HPDE6-E6E7 (cell line): ENCODE data around the gene TUBGCP5.
"Not testable (repeated sequence)": the region's sequence is repeated elsewhere in the genome, so short reads cannot be mapped to it uniquely, and the experiment has no call there.

ENCODE experiments used
- DNase-seq: peaks from one replicate; pipeline ENCODE4 v3.0.0; 2011; ENCODE audit warnings: missing footprints; ENCODE audit errors: extremely low spot score

TUBGCP5 gene

DNA sequence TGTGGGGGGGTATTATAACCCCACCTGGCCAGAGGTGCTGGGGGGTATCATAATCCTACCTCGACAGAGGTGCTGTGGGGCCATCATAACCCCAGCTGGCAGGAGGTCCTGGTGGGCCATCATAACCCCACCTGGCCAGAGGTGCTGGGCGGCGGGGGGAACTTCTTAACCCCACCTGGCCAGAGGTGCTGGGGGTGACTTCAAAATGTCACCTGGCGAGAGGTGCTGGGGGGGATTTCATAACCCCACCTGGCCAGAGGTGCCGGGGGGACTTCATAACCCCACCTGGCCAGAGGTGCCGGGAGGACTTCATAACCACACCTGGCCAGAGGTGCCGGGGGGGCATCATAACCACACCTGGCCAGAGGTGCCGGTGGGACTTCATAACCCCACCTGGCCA, 2.4 kb upstream of the TUBGCP5 start:
- not testable (repeated sequence) for DNase-seq

DNA sequence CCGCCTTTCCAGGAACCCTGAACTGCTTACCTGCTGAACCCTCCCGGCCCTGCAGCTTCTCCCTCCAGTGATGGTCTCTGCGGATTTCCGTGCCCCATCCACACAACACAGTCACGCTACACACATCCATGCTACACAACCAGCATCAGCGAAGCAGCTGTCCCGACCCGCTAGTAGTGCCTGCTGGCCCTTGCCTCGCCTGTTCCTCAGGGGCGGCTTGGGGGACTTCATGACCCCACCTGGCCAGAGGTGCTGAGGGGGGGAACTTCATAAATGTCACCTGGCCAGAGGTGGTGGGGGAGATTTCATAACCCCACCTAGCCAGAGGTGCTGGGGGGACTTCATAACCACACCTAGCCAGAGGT, 530 bp upstream of the TUBGCP5 start:
- no peak for DNase-seq

DNA sequence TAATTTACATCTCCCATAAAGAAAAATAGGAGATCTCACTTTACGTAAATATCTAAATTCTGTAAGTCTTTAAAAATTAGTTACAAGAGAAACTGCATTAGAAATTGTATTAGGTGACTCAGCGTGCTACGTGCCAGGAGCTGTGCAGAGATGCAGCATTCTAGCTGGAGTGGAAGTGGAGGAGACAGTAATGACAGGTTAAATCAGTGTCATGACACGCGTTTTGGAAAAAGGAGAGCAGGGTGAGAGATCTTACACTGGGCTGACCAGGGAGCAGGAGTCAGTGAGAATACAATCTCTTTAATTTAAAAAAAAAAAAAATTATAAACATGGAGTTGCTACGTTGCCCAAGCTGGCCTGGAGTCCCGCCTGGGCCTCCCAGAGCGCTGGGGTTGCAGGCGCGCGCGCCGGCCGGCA, 635 bp downstream of the TUBGCP5 start:
- peak; percentile 34 for DNase-seq

DNA sequence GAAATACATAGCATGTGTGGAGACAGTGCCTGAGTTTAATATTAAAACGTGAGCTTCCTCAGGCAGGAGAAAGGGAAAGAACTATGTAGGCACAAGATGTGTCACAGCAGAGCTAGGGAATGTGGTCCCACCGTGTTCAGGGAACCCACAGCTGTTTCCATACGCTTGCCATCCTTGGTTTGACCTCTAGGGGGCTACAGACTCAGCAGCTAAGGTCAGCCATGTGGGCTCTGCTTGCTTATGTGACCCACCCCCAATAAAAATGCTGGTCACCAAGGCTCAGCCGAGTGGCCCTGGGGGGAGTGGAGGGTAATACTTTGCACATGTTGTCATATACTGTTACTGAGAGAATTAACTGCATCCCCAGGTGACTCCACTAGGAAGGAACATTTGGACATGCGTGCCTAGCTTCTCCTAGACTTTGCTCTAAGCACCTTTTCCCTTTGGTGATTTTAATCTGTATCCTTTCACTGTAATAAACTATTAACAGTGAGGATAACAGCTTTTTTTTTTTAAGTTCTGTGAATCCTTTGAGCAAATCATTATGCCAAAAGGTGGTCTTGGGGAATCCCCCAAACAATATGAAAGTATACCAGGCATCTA, 3.3 kb downstream of the TUBGCP5 start:
- DNase-seq, result peak; percentile 40

DNA sequence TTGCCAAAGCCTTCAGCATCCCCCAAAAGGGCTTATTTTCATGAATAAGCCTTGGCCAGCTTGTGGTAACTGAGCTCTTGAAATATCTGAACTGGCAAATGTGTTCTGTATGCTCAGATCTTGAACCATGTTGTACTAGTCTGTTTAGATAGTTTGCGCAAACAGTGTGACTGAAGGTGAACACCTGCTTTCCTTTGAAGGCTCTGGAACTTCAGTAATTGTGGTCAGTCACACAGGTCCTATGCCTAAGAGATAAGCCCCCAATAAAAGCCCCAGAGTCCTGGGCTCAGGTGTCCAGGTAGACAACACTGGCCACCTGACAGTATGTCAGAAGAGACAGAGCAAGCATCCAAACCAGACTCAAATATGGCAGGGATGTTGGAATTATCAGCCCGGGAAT, 5.4 kb downstream of the TUBGCP5 start:
- no peak for DNase-seq

DNA sequence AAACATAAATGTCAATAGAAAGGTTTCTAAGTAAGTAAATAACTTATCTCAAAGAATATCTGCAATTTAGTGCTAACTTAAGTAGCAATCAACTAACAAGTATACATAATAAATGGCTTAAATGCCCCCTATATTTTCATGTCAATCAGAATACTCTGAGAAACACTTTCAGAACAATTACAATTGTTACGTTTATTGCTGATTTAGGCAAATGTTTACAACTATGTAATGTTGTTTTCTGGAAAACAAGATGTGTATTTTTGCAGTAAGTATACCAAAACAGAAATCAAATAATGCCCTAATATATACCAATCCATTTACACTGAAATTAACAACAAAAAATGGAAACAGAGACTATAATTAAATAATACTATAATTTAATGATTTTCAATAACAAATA, 13.2 kb downstream of the TUBGCP5 start:
- DNase-seq, result no peak

DNA sequence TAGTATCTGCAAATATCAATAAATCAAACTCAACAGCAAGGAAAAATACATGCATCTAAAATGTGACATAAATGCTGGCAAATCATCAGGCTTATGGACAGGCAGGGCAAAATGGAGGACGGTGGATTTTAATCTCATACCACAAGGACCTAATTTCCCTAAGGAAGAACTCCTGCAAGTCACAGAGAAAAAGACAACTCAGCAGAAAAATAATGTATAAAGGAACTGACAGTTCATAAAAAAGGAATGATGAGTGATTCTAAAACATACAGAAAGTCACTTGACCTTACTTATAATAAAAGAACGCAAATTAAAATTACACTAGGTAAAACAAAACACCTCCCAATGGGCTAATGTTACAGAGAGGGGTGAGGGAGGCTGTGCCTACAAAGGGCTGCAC, 17.2 kb downstream of the TUBGCP5 start:
- no peak for DNase-seq

DNA sequence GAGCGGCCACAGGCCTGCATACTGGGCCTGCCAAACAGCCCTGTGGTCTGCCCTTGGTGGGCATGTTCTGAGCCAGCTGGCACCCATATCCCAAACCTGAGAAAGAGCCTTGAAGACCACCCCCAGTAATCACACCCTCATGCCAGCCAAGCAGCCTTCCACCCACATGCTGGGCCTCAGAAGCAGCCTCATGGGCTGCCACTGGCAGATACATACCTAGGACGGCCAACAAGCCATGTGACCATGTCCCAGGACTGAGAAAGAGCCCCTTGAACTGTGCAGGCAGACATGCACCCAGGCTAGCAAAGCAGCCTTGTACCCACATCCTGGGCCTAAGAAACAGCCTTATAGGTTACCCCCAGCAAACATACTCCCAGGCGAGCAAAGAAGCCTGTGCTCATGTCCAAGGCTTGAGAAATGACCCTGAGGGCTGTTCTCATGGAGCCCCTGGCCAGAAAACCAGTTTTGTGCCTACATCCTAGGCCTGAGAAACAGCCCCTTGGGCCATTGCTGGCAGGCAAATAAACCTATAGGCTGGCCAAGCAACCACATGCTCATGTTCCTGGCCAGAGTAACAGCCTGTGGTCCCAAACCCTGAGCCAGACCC, 24.9 kb downstream of the TUBGCP5 start:
- no peak for DNase-seq

DNA sequence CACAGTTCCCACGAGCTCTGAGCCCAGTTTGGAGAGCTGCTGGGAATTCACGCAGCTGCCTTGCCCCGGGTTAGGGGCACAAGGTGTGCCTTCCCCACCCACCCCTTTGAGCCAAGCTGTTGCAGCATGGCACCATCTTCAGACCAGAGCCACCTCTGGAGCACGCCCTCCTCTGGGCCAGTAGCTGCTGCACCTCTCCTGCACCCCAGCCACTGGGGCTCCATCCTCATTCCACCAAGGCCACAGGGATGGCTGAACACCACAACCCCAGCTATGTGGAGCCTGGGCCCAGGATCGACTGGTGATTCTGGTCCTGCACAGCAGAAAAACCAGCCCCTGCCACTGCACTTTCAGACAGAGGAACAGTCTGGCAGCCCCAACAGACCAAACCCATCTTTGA, 25.7 kb downstream of the TUBGCP5 start:
- DNase-seq, result no peak

DNA sequence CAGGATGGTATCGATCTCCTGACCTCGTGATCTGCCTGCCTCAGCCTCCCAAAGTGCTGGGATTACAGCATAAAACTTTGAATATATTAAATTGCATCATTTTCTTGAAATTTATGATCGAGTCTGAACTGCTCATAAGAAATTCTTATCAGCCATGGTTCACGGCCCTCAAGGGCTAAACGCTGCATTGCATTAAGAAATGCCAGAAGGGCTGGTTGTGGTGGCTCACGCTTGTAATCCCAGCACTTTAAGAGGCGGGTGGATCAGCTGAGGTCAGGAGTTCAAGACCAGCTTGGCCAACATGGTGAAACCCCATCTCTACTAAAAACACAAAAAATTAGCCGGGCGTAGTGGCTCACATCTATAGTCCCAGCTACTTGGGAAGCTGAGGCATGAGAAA, 26.8 kb downstream of the TUBGCP5 start:
- not testable (repeated sequence) for DNase-seq

DNA sequence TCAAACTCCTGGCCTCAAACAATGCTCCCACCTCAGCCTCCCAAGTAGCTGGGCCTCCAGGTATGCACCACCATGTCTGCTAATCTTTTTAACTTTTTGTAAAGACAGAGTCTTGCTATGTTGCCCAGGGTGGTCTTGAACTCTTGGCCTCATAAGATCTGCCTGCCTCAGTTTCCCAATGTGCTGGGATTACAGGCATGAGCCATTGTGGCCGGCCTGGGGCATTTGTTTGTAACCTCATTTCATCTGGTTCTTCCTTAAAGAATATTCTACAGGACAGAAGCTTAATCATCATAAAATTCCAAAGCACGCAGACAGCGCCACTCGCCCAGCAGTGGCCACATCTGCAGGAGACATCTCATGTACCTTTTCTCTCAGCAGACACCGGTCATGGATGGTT, 35.6 kb downstream of the TUBGCP5 start:
- DNase-seq, result no peak

DNA sequence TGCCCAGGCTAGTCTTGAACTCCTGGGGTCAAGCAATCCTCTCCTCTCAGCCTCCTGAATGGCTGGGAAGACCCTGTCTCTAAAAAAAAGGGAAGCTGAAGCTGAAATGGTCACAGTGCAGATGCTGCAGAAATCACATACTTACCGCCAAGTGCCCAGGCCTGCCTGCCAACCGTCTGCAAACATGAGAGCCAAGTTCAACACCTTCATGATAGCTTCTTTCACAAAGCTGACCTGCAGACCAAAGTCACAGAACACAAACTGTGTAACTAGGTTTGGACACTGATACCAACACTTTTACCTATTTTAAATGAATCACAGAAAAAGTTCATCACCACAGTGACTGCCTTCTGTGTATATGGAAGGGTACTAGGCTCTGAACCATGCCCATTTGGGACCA, 36.4 kb downstream of the TUBGCP5 start:
- DNase-seq, result no peak

DNA sequence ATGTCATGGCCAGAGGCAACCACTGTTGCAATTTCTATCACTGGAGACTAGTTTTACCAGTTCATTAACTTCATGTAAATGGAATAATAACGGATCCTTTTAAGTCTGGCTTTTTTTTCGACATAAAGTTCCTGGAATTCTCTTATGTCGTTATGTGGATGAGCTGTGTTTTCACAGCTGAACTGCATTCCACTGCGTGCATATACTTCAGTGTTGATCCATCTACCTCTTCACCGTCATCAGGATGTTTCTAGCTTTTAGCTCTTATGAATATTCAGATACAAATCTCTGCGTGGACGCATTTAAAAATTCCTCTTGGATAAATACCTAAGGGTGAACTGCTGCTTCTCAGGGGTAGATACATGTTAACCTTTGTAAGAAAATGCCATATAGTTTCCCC, 43.6 kb downstream of the TUBGCP5 start:
- no peak for DNase-seq

DNA sequence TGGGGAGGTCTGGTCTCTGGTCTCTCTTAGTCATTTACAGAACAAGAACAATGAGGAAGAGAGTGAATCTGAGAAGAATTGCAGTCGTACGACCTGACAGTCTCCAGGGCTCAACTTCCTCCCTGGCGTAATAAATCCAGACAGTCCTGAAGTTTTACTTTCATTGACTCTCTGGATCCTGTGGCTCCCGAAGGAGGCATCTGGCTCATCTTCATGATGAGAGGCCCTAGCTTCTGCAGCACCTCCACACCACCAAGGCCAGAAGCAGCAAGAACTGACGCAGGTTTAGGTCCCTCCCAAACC, 47.4 kb downstream of the TUBGCP5 start:
- no peak for DNase-seq

DNA sequence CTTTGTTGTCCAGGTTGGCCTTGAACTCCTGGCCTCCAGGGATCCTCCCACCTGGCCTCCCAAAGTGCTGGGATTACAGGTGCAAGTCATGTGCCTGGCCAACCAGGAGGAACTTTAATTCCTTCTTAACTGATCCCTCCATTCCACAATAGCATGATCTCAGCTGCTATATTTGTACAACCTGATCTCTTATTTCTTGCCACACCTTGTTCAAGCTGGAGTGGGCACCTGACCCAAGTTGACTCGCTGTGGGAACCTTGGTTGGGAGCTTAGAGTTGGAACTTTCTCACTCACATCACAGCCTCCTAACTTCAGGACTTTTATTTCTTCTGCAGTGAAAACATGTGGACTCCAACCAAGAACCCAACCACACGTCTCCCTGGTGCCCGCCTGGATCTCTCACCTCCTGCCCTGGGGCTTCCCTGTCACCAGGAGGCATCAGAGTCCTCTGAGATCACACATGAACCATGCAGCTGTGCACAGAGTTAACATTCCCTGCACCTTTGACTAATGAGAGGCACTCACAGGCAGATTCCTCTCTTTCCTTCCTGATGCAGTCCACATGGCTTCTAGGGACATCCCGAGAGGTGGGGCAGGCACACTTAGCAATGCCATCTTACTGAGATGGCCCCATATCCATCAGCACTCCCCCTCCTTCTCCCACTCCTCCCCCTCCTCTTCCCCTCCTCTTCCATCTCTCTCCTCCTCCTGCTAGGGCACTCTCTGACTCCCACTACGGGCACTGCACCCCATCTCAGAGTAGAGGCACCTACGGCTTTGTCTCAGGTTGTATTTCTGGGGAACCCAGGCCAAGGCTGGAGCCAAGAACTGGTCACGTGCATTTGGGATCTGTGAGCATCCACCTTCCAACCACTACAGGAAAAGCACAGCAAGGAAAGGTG, 49.5 kb downstream of the TUBGCP5 start:
- peak; percentile 9 for DNase-seq

DNA sequence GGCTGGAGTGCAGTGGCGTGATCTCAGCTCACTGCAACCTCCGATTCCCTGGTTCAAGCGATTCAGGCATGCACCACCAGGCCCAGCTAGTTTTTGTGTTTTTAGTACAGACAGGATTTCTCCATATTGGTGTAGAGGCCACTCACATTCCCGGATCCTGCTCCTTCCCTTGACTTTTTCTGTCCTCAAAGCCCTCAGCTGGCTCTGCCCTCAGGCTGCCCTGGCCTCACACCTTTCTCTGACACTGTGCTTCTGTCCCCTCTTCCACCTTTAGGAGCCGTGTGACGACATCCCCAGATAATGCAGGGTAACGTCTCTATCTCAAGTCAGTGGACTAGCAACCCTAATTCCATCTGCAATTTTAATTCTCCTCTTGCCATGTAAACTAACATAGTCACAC, 50.6 kb downstream of the TUBGCP5 start:
- DNase-seq, result no peak

DNA sequence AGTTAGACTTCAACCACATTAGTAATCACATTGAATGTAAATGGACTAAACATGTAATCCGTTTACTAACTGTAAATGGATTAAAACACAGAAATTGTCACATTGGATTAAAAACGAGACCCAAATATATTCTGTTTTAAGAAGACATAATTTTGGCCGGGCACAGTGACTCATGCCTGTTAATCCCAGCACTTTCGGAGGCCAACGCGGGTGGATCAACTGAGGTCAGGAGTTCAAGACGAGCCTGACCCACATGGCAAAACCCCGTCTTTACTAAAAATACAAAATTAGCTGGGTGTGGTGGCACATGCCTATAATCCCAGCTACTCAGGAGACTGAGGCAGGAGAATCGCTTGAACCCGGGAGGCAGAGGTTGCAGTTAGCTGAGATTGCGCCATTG, 57.4 kb downstream of the TUBGCP5 start:
- DNase-seq, result not testable (repeated sequence)

DNA sequence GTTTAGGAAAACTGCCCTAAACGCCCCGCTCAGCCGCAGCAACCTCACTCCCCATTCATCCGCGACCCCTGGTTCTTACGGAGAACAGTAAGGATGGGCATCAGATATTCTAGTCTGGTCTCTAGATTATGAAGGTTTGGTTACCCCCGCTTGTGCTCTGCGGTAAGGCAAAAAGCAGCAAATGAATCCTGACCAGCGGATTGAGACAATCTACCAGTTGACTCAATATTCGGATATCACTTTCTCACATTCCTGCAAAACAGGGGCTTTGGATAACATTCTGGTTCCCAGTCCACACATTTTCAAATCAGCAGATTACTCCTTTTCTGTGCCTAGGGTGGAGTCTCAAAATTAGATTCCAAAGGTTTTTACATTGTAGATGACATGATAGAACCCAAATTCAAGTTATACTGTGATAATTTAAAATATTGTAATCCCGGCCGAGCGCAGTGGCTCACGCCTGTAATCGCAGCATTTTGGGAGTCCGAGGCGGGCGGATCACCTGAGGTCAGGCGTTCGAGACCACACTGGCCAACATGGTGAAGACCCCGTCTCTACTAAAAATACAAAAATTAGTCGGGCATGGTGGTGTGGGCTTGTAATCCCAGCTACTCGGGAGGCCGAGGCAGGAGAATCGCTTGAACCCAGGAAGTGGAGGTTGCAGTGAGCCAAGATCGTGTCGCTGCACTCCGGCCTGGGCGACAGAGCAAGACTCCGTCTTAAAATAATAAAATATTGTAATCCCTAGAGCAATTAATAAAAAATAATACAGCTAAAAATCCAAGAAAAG, 58.1 kb downstream of the TUBGCP5 start:
- peak; percentile 63 for DNase-seq

DNA sequence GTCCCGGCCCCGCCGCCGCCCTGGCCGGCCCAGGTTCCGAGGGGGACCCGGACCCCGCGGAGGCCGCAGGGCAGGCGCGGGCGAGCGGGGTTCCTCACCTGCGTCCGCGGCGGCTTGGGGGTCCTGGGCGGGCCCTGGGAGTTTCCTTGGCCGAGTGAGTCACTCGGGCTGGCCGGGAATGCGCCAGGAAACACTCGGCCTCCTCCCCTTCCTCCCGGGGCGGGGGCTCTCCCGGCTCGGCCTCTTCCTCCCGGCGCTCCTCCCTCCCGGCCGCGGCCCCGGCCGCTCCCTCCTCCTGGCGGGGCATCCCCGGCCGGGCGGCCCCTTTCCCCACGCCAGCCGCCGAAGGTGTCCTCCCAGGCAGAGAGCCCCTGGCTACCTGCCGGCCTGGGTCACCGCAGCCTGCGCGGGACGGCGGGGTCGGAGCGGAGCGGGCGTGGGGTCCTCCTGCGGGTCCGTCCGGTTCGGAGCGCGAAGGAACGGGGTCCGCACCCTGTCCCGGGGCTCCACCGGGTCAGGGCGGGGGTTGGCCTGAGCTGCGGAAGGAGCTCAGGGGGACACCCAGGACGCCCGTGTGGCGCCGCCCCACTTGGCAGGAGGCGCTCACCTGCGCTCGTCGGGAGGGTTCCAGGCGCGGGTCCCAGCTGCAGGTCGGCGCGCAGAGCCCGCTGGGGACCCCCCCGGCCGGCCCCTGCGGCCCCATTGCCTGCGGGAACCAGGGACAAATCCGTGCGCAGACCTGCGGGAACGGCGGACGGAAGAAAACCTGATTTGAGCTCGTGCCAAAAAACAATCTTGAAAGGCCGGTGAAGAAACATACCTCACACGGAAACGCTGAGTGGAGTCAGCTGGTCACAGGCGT, 58.9 kb downstream of the TUBGCP5 start, which contains the start of gene CYFIP1:
Gene CYFIP1, minus strand, starts transcription at position 180 of the 862 bp plus-strand sequence. CDS start 33,083 bp downstream, outside the sequence.
- peak; percentile 93 for DNase-seq

DNA sequence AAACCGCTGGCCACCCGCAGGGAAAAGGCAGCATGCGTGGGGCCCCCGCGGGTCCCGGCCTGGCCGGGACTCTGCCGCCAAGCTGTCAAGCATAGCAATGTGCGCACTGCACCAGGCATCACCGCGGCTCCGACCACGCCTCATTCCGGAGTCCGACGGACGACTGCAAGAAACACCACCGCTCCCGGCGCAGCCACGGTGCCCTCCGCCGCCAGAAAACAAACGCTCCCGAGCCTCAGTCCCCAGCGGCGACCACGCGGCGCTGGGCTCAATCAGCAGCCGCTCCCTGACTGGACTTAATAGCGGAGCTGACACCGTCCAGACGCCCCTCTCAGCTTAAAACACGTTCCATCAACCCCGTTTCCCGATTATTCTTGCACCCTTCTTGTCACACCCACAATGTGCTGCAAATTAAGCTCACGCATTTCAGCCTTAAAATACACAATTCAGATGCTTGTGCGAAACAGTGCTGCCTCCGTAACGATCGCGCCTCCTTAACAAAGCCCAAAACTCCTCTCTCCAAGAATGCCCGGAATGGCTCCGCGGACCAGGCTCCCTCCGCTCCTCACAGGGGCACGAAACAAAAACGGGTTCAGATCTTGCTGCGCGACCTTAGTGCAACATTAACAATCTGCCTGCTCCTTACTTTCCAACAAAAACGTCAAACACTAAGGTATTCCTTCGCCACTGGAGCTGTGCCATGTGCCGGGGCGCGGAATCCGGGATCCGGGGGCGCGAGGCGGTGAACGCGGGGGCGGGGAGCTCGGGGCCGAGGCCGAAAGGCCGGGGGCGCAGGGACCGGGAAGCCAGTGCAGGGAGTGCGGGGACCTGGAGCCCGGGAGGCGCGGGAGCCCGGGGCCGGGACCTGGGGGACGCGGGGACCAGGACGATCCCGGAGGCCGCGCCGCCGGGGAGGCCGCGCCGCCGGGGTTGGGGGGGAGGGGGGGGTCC, 59.9 kb downstream of the TUBGCP5 start:
- DNase-seq, result peak; percentile 57
